ENCODE data around the gene LRRC52.
"Not testable (repeated sequence)": the region's sequence is repeated elsewhere in the genome, so short reads cannot be mapped to it uniquely, and the experiment has no call there.

Gene LRRC52

GRCh38 chr1:165591391-165591790, 47.6 kb downstream of the LRRC52 start:
- DNase-seq, result not testable (repeated sequence)

- DNase-seq, result peak; percentile 90
Observed at GRCh38 chr1:165592945-165593823, 49.4 kb downstream of the LRRC52 start.

- no peak for DNase-seq
Observed at GRCh38 chr1:165595246-165595938, 51.6 kb downstream of the LRRC52 start.

GRCh38 chr1:165597883-165598675, 54.3 kb downstream of the LRRC52 start:
- DNase-seq, result peak; percentile 97

DNA sequence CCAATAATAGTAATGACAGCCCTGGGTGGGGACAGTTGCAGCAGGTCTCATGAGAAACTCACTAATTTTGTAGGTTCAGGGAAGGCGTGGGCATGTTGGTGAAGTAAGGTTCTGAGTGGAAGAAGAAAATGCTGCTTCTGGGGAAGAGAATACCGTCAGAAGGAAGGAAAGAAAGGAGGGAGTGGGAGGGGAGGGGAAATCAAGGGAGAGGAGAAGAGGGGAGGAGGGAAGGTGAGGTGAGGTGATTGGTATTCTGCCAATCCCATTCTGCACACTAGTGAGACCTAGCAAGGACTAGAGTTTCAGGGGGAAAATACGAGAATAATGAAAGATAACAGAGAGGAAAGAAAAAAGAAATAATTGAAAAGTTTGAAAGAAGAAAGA, 54.9 kb downstream of the LRRC52 start:
- DNase-seq, result no peak

GRCh38 chr1:165600793-165601192, 57.0 kb downstream of the LRRC52 start:
- no peak for DNase-seq

GRCh38 chr1:165603810-165604209, 60.0 kb downstream of the LRRC52 start:
- DNase-seq, result no peak

DNA sequence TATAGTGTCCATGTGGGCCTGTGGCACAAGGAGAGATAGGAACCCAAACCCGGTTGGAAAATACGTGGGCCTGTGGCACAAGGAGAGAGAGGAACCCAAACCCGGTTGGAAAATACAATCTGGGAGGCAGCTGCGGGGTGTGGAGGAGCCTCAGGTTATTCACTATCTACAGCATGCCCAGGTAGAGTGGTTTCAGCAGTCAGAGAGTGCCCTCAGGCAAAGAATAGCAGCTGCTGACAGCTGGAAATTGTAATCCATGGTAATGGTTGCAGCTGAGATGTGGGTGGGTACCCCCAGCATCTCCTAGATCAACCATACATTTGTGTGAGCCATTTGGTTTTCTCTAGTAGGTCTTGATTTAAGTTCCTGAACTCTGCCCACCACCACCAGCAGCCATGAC, 61.4 kb downstream of the LRRC52 start:
- DNase-seq, result no peak

GRCh38 chr1:165606676-165607075, 62.9 kb downstream of the LRRC52 start:
- DNase-seq, result not testable (repeated sequence)

DNA sequence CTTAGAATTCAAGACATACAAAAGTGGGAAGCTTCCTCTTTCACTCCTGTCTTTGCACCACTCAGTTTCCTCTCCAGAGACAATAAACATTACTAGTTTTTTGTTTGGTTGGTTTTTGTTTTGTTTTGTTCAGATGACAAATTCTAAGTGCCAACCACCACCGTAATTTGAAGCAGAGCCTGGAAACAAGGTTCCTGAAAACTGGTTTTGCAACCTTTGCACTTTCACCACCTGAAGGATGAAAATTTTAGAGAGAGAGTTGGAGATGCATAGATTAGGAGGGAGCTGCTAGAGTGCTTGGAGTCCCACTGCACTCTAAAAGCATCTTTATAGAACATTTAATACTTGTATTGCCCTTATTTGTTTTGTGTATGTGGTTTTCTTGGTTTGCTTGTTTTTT, 67.1 kb downstream of the LRRC52 start:
- no peak for DNase-seq

- no peak for DNase-seq
Observed at GRCh38 chr1:165612062-165612461, 68.3 kb downstream of the LRRC52 start.
